NCI-H1930 (cell line): Measurements from ENCODE around the gene PITPNM1.
"Not testable (repeated sequence)": the region's sequence is repeated elsewhere in the genome, so short reads cannot be mapped to it uniquely, and the experiment has no call there.

ENCODE experiments used
- DNase-seq, 2 experiments: peaks; one replicate each; lab custom pipeline; 2025; lab: John Stamatoyannopoulos, UW

The PITPNM1 gene

GRCh38 chr11:67466367-67466766 lies 38.8 kb downstream of the PITPNM1 start:
- no peak for DNase-seq

GRCh38 chr11:67465530-67465929 lies 39.6 kb downstream of the PITPNM1 start:
- DNase-seq = not testable (repeated sequence)

GRCh38 chr11:67465189-67465510 lies 40.0 kb downstream of the PITPNM1 start:
- DNase-seq = no peak

GRCh38 chr11:67464411-67465188 lies 40.6 kb downstream of the PITPNM1 start:
- peak; percentile 81 to 83 for DNase-seq

- DNase-seq = no peak
Measured at GRCh38 chr11:67463680-67464410, 41.3 kb downstream of the PITPNM1 start.

- DNase-seq = no peak
Measured at GRCh38 chr11:67463186-67463585, 42.0 kb downstream of the PITPNM1 start.

- DNase-seq = no peak
Measured at GRCh38 chr11:67458266-67458665, 46.9 kb downstream of the PITPNM1 start.

GRCh38 chr11:67457453-67457852 lies 47.7 kb downstream of the PITPNM1 start:
- DNase-seq = no peak

- DNase-seq = no peak
Measured at GRCh38 chr11:67456068-67456705, 49.0 kb downstream of the PITPNM1 start.

- DNase-seq = no peak
Measured at GRCh38 chr11:67455054-67455453, 50.1 kb downstream of the PITPNM1 start, which contains the start of gene CABP4. CABP4 (plus strand) TSS chr11:67455354; CDS start chr11:67455424, 70 bp downstream.

GRCh38 chr11:67453816-67454732 lies 51.1 kb downstream of the PITPNM1 start:
- DNase-seq = no peak

- DNase-seq = no peak
Measured at GRCh38 chr11:67452141-67452952, 52.8 kb downstream of the PITPNM1 start, which contains the start of gene GPR152. GPR152 (minus strand) TSS chr11:67452729; CDS start chr11:67452724, 5 bp downstream.

GRCh38 chr11:67451658-67451976 lies 53.5 kb downstream of the PITPNM1 start:
- no peak for DNase-seq

- no peak for DNase-seq
Measured at GRCh38 chr11:67450796-67451657, 54.1 kb downstream of the PITPNM1 start.

GRCh38 chr11:67449116-67449844 lies 55.9 kb downstream of the PITPNM1 start:
- DNase-seq = no peak

GRCh38 chr11:67448220-67448609 lies 56.9 kb downstream of the PITPNM1 start:
- no peak for DNase-seq

- DNase-seq = no peak
Measured at GRCh38 chr11:67445515-67445914, 59.6 kb downstream of the PITPNM1 start.

- DNase-seq = no peak
Measured at GRCh38 chr11:67442504-67443404, 62.4 kb downstream of the PITPNM1 start.
